ENCODE data around the gene RHBDD1. TPM values are rescaled to one million over a fixed set of nuclear protein-coding genes. Genes with fewer than 3 reads are reported as not detected.

Gene RHBDD1, protein sequence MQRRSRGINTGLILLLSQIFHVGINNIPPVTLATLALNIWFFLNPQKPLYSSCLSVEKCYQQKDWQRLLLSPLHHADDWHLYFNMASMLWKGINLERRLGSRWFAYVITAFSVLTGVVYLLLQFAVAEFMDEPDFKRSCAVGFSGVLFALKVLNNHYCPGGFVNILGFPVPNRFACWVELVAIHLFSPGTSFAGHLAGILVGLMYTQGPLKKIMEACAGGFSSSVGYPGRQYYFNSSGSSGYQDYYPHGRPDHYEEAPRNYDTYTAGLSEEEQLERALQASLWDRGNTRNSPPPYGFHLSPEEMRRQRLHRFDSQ
- total RNA-seq (2022; extraction: Qiagen RNA extraction; ENCODE audit: low read depth) = 7.0 to 10.7 TPM (median 9.1 TPM) in 5 replicates

DNA sequence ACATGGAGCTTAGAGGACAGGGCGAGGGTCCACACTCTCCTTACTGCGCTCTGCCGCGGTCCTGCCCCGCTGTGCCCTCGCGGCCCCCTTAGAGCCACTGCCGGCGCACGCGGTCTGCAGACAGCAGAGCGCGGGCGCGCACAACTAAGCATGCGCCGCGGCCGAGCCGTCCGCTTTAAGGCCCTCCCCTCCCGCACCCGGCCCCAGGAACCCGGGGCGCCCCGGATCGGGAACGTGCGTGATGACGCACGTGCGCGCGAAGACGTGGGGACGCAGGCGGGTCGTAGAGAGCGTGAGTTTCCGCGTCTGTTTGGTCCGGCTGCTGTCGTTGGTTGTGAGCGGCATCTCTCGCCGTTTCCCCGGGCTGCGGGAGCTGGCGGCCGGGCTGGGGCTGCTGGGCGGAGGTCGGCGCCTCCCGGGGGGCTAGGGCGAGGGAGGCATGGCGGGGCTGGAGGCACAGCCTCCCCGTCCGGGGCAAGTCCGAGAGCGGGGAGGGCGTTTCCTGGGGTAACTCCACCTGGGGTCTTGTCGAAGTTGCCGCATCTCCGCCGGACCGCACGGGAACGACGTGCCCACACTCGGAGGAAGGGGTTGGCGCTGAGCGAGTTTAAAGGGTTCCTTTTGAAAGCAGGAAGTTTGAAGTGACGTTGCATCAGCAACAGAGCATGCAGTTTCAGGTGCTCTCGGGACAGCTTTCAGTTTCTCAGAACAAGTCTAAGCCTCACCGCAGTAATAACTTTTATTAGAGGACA is at the start of gene RHBDD1:
TSS of gene RHBDD1 (plus strand) at position 259 of the 752 bp plus-strand sequence. CDS start 28,640 bp downstream, outside the sequence.

DNA sequence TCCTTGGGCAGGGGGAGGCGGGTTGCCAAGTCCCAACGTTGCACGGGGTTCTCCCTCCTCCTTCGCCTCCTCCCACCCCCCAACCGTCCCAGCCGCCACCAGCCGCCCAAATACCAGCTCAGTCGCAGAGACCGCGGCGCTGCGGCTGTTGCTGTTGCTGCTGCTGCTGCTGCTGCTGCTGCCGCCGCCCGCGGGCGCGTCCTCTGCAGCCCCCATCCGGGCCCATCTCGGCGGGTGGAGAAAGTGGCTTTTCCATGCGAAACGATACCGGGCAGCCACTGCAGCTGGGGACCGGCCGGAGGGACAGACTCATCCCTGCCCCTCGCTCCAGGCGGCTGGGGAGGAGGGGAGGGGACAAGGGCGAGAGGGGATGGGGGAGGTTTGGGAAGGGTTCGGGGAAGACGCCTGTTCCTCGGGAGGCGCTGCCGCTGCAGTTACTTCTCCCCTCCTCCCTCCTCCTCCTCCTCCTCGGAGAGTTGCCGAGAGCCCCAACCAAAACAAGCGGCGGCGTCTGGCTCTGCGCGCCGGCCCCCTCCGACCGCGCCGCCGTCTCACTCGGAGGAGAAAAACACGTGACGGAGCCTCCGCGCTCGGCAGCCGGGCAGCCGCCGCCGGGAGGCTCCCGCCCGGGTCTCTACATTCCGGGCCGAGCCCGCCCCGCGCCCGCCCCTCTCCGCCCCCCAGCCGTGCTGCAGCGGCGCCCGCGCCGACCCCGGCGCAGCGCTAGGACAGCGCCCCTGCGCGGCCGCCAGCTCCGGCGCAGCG is 36.5 kb upstream of the RHBDD1 start, which contains the start of gene IRS1:
TSS of gene IRS1 (minus strand) at position 610 of the 765 bp plus-strand sequence. CDS start 1,082 bp downstream, outside the sequence.

Other genes starting within 250 kb of the RHBDD1 start
- 11.5 to 17.3 TPM (median 15.6 TPM) in 5 replicates for gene IRS1, start 36.2 kb upstream of the RHBDD1 start, total RNA-seq (2022; extraction: Qiagen RNA extraction; ENCODE audit: low read depth)

Measured in A549 treated with RU486 at 1 μM for 4 hours (cell line).